HCT116 (cell line): ENCODE measurements around the gene PRRC2A. TPM values are rescaled to one million over a fixed set of nuclear protein-coding genes. Genes with fewer than 3 reads are reported as not detected.

Source experiments
- ATAC-seq: fragments of 200-7000 bp; cut with Tn5 transposase; 2 replicates; pipeline ENCODE4 v1.9.1; 2020; ENCODE audit warnings: mild to moderate bottlenecking, moderate library complexity
- BruUV-seq: library from RNA; stranded (reverse); fragments of 400-500 nt; replicated peaks from 2 replicates; lab custom pipeline; 2021; lab: Mats Ljungman, UMichigan
- CTCF ChIA-PET: fragments of 300-600 bp; sonication (Branson Sonifier 250); formaldehyde crosslinking; loops from one replicate; lab custom pipeline; 2021; ENCODE audit warnings: antibody characterized with exemption; lab: Charles Lee
- POLR2A ChIA-PET: fragments of 300-600, 350-600 bp; sonication (Branson Sonifier 250); formaldehyde crosslinking; loops from one replicate; lab custom pipeline; 2021; ENCODE audit warnings: antibody characterized with exemption; lab: Charles Lee
- RAD21 ChIA-PET, 2 experiments: fragments of 300-600 bp; sonication (Branson Sonifier 250); formaldehyde crosslinking; loops; one replicate each; lab custom pipeline; 2023; ENCODE audit warnings: low total read pairs in 2 of 2; ENCODE audit not compliant: uncharacterized antibody in 2 of 2, unreplicated experiment in 2 of 2, low non-redundant PET in 1 of 2; lab: Charles Lee
- DNase-seq: peaks from one replicate; pipeline ENCODE4 v3.0.0-alpha.2; 2010; ENCODE audit warnings: low read depth, low spot score
- H2AFZ ChIP-seq: fragments of 200-600 bp; shearing (Covaris generic), sonication (generic); 2 replicates; pipeline ENCODE4 v1.6.1; 2017; ENCODE audit warnings: low read depth, mixed run types, mixed read lengths, antibody characterized with exemption, low read length; ENCODE audit not compliant: poor library complexity, severe bottlenecking
- H3K27ac ChIP-seq: 2 replicates; pipeline ENCODE4 v1.5.1; 2012; ENCODE audit warnings: low read depth, low read length
- H3K27me3 ChIP-seq: fragments of 200-600 bp; sonication (generic); 2 replicates; pipeline ENCODE4 v1.6.1; 2016; ENCODE audit warnings: mixed run types, low read length, mixed read lengths; ENCODE audit not compliant: insufficient read depth
- H3K36me3 ChIP-seq, 2 experiments: fragments of 200-500 bp in 1 of 2; fragments of 200-600 bp in 1 of 2; sonication (Bioruptor generic) in 1 of 2; sonication (generic) in 1 of 2; 2 replicates each; pipeline versions ENCODE4 v1.5.1 to v1.6.1; 2014 to 2016; ENCODE audit warnings: low read length in 2 of 2, inconsistent platforms in 1 of 2, mixed read lengths in 1 of 2, mixed run types in 1 of 2; ENCODE audit not compliant: insufficient read depth in 2 of 2, control insufficient read depth in 1 of 2
- H3K4me1 ChIP-seq, 2 experiments: fragments of 200-600 bp in 1 of 2; sonication (generic) in 1 of 2; 2 replicates each; pipeline versions ENCODE4 v1.5.1 to v1.6.1; 2012 to 2017; ENCODE audit warnings: low read length in 2 of 2, inconsistent platforms in 1 of 2, mild to moderate bottlenecking in 1 of 2, mixed read lengths in 1 of 2, mixed run types in 1 of 2, moderate library complexity in 1 of 2; ENCODE audit not compliant: insufficient read depth in 2 of 2, control insufficient read depth in 1 of 2
- H3K4me2 ChIP-seq: fragments of 200-600 bp; sonication (generic); 2 replicates; pipeline ENCODE4 v1.6.1; 2017; ENCODE audit warnings: mixed run types, low read length, mixed read lengths
- H3K4me3 ChIP-seq, 2 experiments: fragments of 200-600 bp in 1 of 2; sonication (generic) in 1 of 2; replicated peaks in 1 of 2; 2 replicates each; pipeline ENCODE4 v1.5.1; 2011 to 2016; ENCODE audit warnings: low read length in 2 of 2, control low read depth in 1 of 2, low read depth in 1 of 2, mild to moderate bottlenecking in 1 of 2, mixed read lengths in 1 of 2, mixed run types in 1 of 2
- H3K79me2 ChIP-seq: fragments of 200-600 bp; sonication (generic); 2 replicates; pipeline ENCODE4 v1.6.1; 2017; ENCODE audit warnings: mild to moderate bottlenecking, mixed run types, low read length, moderate library complexity, mixed read lengths; ENCODE audit not compliant: insufficient read depth
- H3K9ac ChIP-seq: fragments of 200-600 bp; sonication (generic); 2 replicates; pipeline ENCODE4 v1.6.1; 2016; ENCODE audit warnings: low read length, mixed read lengths
- H3K9me2 ChIP-seq: fragments of 200-600 bp; sonication (generic), shearing (Covaris generic); 2 replicates; pipeline ENCODE4 v1.6.1; 2017; ENCODE audit warnings: mixed run types, mild to moderate bottlenecking, moderate library complexity; ENCODE audit not compliant: insufficient read depth
- H3K9me3 ChIP-seq, 2 experiments: fragments of 200-500 bp in 1 of 2; fragments of 200-600 bp in 1 of 2; sonication (Bioruptor generic) in 1 of 2; sonication (generic) in 1 of 2; 2 replicates each; pipeline ENCODE4 v1.6.1; 2014 to 2017; ENCODE audit warnings: low read length in 2 of 2, mixed read lengths in 2 of 2, inconsistent platforms in 1 of 2, low read depth in 1 of 2, mild to moderate bottlenecking in 1 of 2, mixed run types in 1 of 2, moderate library complexity in 1 of 2; ENCODE audit not compliant: control insufficient read depth in 1 of 2, insufficient read depth in 1 of 2
- H4K20me1 ChIP-seq: fragments of 200-600 bp; sonication (generic), shearing (Covaris generic); 2 replicates; pipeline ENCODE4 v1.6.1; 2017; ENCODE audit warnings: mixed run types, mild to moderate bottlenecking, moderate library complexity; ENCODE audit not compliant: insufficient read depth
- CBX3 ChIP-seq: IDR thresholded peaks from 2 replicates; pipeline ENCODE4 v1.6.1; 2012; ENCODE audit warnings: low read depth
- EZH2 ChIP-seq: fragments of 200-600 bp; sonication (generic); IDR thresholded peaks from 2 replicates; pipeline ENCODE4 v1.6.1; 2017; ENCODE audit warnings: antibody characterized with exemption, mixed run types
- EZH2phosphoT487 ChIP-seq: fragments of 200-600 bp; IDR thresholded peaks from 2 replicates; pipeline ENCODE4 v1.6.1; 2018; ENCODE audit warnings: antibody characterized with exemption, borderline replicate concordance
- JUND ChIP-seq: IDR thresholded peaks from 2 replicates; pipeline ENCODE4 v1.6.1; 2012
- MAX ChIP-seq: IDR thresholded peaks from 2 replicates; pipeline ENCODE4 v1.6.1; 2012
- REST ChIP-seq: IDR thresholded peaks from 2 replicates; pipeline ENCODE4 v1.6.1; 2012; ENCODE audit warnings: low read depth
- SP1 ChIP-seq: IDR thresholded peaks from 2 replicates; pipeline ENCODE4 v1.6.1; 2012; ENCODE audit warnings: low read depth
- SRF ChIP-seq: IDR thresholded peaks from 2 replicates; pipeline ENCODE4 v1.6.1; 2012; ENCODE audit warnings: low read depth
- ZFX ChIP-seq: fragments of 450-650 bp; IDR thresholded peaks from 2 replicates; pipeline ENCODE4 v1.6.1; 2017
- intact Hi-C: fragments of 100-400 bp; cut with micrococcal nuclease; formaldehyde crosslinking; loops from 2 replicates; pipeline ENCODE4 v1.10.0; 2022
- total RNA-seq: library from RNA; stranded (reverse); gene quantifications from one replicate; pipeline ENCODE4 v1.2.1, GENCODE V29; 2021; ENCODE audit not compliant: unreplicated experiment

The PRRC2A gene
- total RNA-seq, 1 experiment from 2014 or later = 250 TPM

GRCh38 chr6:31658983-31659648 lies 38.6 kb downstream of the PRRC2A start:
- Histone ChIP-seq H3K9me2 (no peaks in the 10 kb centered on the region), H3K27me3 (no peaks in the 10 kb centered on the region), H3K79me2 (peaks cover 39% of the 10 kb centered on the region), H3K9ac (peak overlapping the region; percentile 88; the same call in 1 of the 2 replicates), H3K4me1 (peaks cover 17 to 41% of the 10 kb centered on the region in 2 experiments; a peak in 3 of 4 replicates), H3K27ac (peak overlapping the region; percentile 25), H3K4me3 (peak overlapping the region; percentile 79 to 87), H3K36me3 (peaks cover 5 to 15% of the 10 kb centered on the region in 2 experiments; a peak in 3 of 4 replicates), H2AFZ (no peak overlapping the region), H3K4me2 (peak overlapping the region; percentile 94), H4K20me1 (no peaks in the 10 kb centered on the region), H3K9me3 (no peaks in the 10 kb centered on the region)
- no peak for DNase-seq
- ATAC-seq = no peak
- ChIA-PET POLR2A (interaction anchor here (1.2 kb wide), 1 partner anchor 81 kb away, joined by 3 read pairs; the partner anchor contains the start of gene MSH5), CTCF (no interaction called here), RAD21 (no interaction called here)
- intact Hi-C loops = no loop called here
- no TSS peak for BruUV-seq
- no peak for TF ChIP-seq JUND
- no peak for TF ChIP-seq SP1
- no peak for TF ChIP-seq REST
- TF ChIP-seq MAX = no peak
- TF ChIP-seq CBX3 = no peak
- no peak for TF ChIP-seq EZH2
- TF ChIP-seq ZFX = no peak
- no peak for TF ChIP-seq SRF
- no peak for TF ChIP-seq EZH2phosphoT487
